Right cardiac atrium (tissue), 5 donors: ENCODE measurements around the gene HSPH1. TPM values are rescaled to one million over a fixed set of nuclear protein-coding genes. Genes with fewer than 3 reads are reported as not detected.
"Not testable (repeated sequence)": the region's sequence is repeated elsewhere in the genome, so short reads cannot be mapped to it uniquely, and the experiment has no call there.

Experiments used
- ATAC-seq, 2 donors: fragments of 200-7000 bp; cut with Tn5 transposase; one replicate each; pipeline versions ENCODE4 v1.8.0 to v1.9.1; 2020; ENCODE audit warnings: moderate library complexity in 2 of 2, mild to moderate bottlenecking in 1 of 2
- DNase-seq, 3 donors: peaks; one replicate each; pipeline ENCODE4 v3.0.0-alpha.2; 2020
- H3K27ac ChIP-seq: one replicate; pipeline ENCODE4 v1.5.1; 2013; ENCODE audit warnings: mild to moderate bottlenecking, low read length, control low read depth, moderate library complexity
- H3K27me3 ChIP-seq: one replicate; pipeline ENCODE4 v1.6.1; 2013; ENCODE audit not compliant: control insufficient read depth, insufficient read depth
- H3K4me1 ChIP-seq: one replicate; pipeline ENCODE4 v1.6.1; 2013; ENCODE audit warnings: low read length; ENCODE audit not compliant: control insufficient read depth, insufficient read depth
- H3K4me3 ChIP-seq: one replicate; pipeline ENCODE4 v1.5.1; 2013; ENCODE audit warnings: low read length, control low read depth
- H3K9me3 ChIP-seq: one replicate; pipeline ENCODE4 v1.6.1; 2013; ENCODE audit warnings: low read length; ENCODE audit not compliant: control insufficient read depth
- WGBS: extraction: QIAGEN DNeasy Blood & Tissue Kit; methylation state at CpG from one replicate; pipeline ENCODE4 v1.1.7; 2013; 5-methylcytosine and 5-hydroxymethylcytosine counted together
- intact Hi-C, 4 donors: fragments of 100-400 bp; cut with DNase I; formaldehyde crosslinking; loops; one replicate each; pipeline versions ENCODE4 v1.11.0 to v1.14.0; 2022 to 2023
- polyA plus RNA-seq: library from polyadenylated mRNA; stranded (reverse); fragments of 200-250 nt; gene quantifications from one replicate; pipeline ENCODE4 v1.2.3, GENCODE V29; 2013
- total RNA-seq, 4 donors: library from RNA; stranded (reverse); fragmentation: NEBNext Ultra II Directional; extraction: Animal tissue kit (Norgen Biotek cat#: 25700); gene quantifications; one replicate each; pipeline ENCODE4 v1.2.1, GENCODE V29; 2021
- donor health status: healthy with polysubstance abuse.
- donor health status: DM: no; HTN: yes; CAD: no.
- donor health status: DM: no; HTN: no; CAD: no.
- donor health status: DM: no; HTN: yes; CAD: no; lungs with severe emphysema.
- donor health status: DM: yes; HTN: yes; CAD: no.

The HSPH1 gene
- total and polyA plus RNA-seq, 5 donors = 42.1 to 108 (median 55.4) TPM

DNA sequence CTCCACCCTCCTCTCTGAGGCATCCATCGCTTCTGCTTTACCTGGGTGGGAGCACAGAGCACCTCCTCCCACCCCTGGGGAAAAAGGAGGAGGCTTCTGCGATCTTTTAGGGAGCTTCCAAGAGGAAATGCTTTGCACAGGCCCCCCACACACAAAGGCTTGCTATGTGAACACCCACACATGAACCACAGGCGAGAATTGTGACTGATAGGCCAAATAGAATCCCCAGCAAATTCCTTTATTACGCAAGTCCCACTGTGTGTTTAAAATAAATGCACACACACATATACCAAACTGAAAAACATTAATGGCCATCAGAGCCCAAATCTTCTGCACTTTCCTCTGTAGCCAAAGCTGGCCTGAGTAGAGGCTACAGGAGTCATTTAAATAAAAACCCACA is 50.6 kb downstream of the HSPH1 start:
- H3K9me3 ChIP-seq = no peaks in the 10 kb centered on the region
- DNase-seq (no peak), ATAC-seq (no peak)
- intact Hi-C loops = no loop called here
- no peak overlapping the region for H3K4me3 ChIP-seq
- H3K27me3 ChIP-seq = no peaks in the 10 kb centered on the region
- no peaks in the 10 kb centered on the region for H3K4me1 ChIP-seq
- no peak overlapping the region for H3K27ac ChIP-seq
- 81% methylated on average over 4 of the region's 4 CpGs for WGBS

DNA sequence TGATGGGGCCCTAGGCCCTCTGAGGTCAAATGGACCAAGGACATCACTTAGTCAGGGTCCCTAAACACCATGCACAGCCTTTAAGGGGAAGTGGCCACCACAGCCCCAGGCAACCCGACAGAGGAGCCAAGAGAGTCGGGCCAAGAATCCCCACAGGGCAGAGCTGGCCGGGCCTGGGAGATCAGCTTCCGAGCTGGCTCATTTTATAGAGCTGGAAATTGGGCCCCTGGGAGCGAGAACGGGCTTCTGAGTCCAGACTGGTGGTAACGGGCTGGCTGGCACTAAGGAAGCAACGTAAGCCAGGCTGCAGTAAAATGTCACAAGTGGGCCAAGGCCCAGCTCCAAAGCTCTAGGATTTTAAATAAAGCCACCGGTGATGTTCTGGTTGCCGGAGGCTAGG is 51.1 kb downstream of the HSPH1 start:
- no peak for DNase-seq
- Histone ChIP-seq H3K27me3 (no peaks in the 10 kb centered on the region), H3K9me3 (no peaks in the 10 kb centered on the region), H3K27ac (no peak overlapping the region), H3K4me1 (no peaks in the 10 kb centered on the region), H3K4me3 (no peak overlapping the region)
- intact Hi-C loops = no loop called here
- ATAC-seq = peak in 1 of 2 donors; percentile 25
- WGBS = 73% methylated on average over 10 of the region's 10 CpGs

DNA sequence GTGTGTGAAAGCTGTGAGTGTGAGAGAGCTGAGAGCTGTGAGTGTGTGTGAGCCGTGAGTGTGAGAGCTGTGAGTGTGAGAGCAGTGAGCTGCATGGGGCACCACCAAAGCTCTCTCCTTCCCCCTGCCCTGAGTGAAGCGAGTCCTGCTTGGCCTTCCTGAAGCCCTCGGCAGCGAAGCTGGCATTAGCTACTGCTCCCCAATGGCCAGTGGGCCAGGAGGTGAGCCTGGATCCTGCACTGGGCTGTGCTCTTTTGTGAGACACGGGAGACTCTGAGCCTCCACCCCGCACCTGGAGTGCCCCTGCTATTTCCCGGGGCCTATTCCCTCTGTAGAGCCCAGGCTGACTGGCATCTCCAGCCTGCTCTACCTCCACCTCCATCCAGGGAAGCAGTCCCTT is 51.5 kb downstream of the HSPH1 start:
- 90% methylated on average over 7 of the region's 7 CpGs for WGBS
- Histone ChIP-seq H3K9me3 (no peaks in the 10 kb centered on the region), H3K4me1 (no peaks in the 10 kb centered on the region), H3K4me3 (no peak overlapping the region), H3K27ac (no peak overlapping the region), H3K27me3 (no peaks in the 10 kb centered on the region)
- DNase-seq (no peak), ATAC-seq (peak in 1 of 2 donors; percentile 22)
- intact Hi-C loops = no loop called here

DNA sequence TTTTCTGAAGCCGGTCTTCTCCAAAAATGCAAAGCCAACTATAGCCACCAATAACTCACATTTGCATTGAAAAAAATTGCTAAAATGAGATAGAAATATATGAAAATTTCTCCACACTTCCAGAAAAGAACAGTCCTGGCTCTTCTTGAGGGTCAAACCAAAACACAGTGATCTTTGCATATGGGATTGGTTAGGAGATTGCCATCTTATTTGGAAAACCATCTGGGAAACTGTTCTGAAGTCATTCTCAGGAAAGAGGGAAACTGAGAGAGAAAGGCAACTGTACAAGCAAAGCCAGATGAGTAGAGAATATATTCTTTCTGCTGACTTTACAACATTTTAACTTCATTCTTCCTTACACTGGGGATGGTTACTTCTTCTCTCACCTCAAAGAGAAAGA is 54.6 kb downstream of the HSPH1 start:
- Histone ChIP-seq H3K27ac (no peak overlapping the region), H3K27me3 (no peaks in the 10 kb centered on the region), H3K4me3 (no peak overlapping the region), H3K4me1 (no peaks in the 10 kb centered on the region), H3K9me3 (no peaks in the 10 kb centered on the region)
- DNase-seq (no peak), ATAC-seq (no peak)
- 100% methylated on average over 1 of the region's 1 CpG for WGBS
- intact Hi-C loops = no loop called here

DNA sequence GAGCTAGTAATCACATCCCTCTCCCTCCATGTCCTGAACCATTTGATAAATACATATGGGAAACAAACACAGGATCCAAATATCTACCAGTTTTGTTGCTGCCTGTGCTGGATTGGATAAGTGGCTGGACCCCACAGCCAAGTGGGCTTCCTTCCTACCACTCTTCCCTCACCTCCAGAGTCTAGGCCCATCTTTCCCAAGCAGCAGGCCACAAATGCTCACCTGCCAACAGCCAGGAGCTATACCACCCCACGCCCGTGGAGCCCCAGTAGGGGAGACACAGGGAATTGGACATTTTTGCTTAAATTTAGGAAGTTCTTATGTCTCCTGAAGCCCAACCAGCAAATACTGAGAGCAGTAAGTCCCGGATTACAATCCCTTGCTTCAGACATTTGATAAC is 55.8 kb downstream of the HSPH1 start:
- no peaks in the 10 kb centered on the region for H3K9me3 ChIP-seq
- WGBS = 86% methylated on average over 3 of the region's 3 CpGs
- no peaks in the 10 kb centered on the region for H3K27me3 ChIP-seq
- no peak overlapping the region for H3K27ac ChIP-seq
- DNase-seq (no peak), ATAC-seq (no peak)
- intact Hi-C loops = no loop called here
- peaks cover 2% of the 10 kb centered on the region for H3K4me1 ChIP-seq
- H3K4me3 ChIP-seq = no peak overlapping the region

DNA sequence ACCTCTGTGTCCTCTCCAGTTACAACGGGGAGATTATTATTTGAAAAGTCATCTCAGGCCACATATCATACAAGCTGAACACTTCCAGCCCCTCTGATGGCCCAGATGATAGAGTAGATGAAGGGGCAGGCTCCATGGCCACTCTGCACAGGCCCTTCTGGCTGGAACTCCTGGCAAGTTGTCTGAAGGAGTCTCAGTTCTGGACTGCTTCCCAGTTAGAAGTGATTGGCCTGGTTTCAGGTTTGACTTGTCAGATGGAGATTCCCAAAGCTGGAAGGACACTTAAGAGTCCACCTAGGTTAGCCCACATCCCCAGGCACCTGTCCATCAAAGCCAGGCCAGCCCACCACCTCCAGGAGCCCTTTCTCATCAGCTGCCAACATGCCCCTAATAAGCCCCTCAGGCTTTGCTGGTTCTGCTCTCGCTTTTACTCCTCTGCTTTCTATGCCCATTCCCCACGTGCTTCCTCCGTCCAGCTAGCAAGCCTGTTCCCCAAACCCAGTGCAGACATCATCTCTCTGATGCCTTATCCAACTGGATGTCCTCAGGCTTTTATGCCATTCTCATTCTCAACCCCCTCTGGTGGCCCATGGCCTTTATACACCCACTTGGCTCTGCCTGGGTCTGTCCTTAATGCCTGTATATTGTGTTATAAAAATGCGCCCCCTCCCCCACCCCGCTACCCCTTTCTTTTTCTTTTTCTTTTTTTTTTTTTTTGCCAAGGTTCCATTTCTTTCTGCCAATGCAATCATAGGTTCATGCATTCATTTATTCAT is 56.5 kb downstream of the HSPH1 start:
- WGBS = 86% methylated on average over 6 of the region's 6 CpGs
- Histone ChIP-seq H3K9me3 (no peaks in the 10 kb centered on the region), H3K4me3 (no peak overlapping the region), H3K27me3 (no peaks in the 10 kb centered on the region), H3K27ac (no peak overlapping the region), H3K4me1 (peaks cover 2% of the 10 kb centered on the region)
- no peak for DNase-seq
- no peak for ATAC-seq
- intact Hi-C loops = no loop called here

DNA sequence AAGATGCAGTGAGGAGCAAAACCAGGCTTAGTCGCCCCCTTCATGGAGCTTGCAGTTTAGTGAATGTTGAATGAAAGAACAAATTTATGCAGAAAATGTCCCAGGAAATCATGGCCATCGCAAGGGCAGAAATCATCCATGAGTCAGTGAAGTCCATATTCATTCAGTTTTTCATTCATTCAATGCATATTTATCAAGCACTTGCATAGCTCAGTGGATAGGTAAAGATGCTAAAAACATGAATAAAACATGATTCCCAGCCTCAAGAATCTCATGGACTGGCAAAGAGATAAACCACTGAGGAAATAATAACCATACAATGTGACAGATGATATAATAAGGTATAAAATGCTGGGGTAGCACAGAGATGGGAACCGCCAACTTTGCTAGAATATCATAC is 58.8 kb downstream of the HSPH1 start:
- no peak overlapping the region for H3K27ac ChIP-seq
- no peaks in the 10 kb centered on the region for H3K27me3 ChIP-seq
- H3K9me3 ChIP-seq = no peaks in the 10 kb centered on the region
- intact Hi-C loops = no loop called here
- no peak overlapping the region for H3K4me3 ChIP-seq
- peaks cover 2% of the 10 kb centered on the region for H3K4me1 ChIP-seq
- DNase-seq (no peak), ATAC-seq (no peak)
- WGBS = 95% methylated on average over 3 of the region's 3 CpGs

DNA sequence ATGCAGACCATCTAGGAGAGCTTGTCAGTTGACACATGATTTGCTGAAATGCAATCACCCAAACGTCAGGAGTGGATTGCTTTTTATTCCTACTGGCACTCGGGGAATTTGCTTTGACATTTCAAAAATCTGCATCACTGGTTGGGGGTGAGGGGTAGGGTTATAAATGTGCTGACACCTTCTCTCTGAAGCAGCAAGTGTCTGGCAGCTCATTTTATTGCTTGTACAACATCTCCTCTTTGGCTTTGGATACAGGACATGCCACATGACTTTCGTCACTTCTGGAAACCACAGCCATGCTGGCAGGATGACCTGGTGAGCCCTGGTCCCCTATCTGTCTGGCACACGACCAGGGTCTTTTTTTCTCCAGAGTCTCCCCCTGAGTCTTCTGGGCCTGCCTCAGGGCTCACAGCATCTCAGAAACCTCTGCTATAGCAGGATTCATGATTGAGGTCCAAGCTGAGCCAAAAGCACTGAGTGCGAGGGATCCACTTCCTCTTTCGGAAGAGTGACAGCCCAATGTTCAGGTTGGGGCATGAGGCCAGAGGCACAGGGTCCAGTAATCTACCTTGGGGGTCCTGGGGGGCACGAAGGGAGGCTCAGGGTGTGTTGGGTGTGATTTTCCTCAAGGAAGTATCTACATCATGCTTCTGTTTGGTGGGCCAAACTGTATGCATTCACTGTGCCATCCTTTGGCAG is 60.1 kb downstream of the HSPH1 start:
- H3K4me3 ChIP-seq = no peak overlapping the region
- H3K27me3 ChIP-seq = no peaks in the 10 kb centered on the region
- no peak overlapping the region for H3K27ac ChIP-seq
- ATAC-seq = peak; percentile 72
- 38% methylated on average over 7 of the region's 7 CpGs for WGBS
- DNase-seq = no peak
- H3K9me3 ChIP-seq = no peaks in the 10 kb centered on the region
- intact Hi-C loops = no loop called here
- peaks cover 2% of the 10 kb centered on the region for H3K4me1 ChIP-seq

DNA sequence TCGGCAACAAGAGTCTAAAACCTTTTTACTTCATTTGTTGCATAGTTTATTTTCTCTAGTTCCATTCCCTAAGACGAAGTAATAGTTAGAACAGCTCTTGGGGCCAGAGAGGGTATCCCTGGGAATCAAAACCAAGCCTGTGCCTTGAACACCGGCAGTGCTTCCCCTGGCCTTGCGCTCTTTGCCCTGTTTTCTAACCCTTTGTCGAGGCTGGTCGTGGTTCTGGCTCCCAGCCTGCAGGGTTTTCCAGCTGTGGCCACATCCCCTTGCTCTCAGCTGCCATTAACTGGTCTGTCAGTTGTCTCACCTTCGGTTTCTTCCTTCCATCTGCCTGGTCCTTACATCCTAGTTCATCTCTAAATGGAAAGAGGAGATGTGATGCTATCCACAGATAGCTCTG is 61.0 kb downstream of the HSPH1 start:
- DNase-seq (no peak), ATAC-seq (no peak)
- peaks cover 2% of the 10 kb centered on the region for H3K4me1 ChIP-seq
- no peak overlapping the region for H3K27ac ChIP-seq
- H3K27me3 ChIP-seq = no peaks in the 10 kb centered on the region
- intact Hi-C loops = no loop called here
- no peaks in the 10 kb centered on the region for H3K9me3 ChIP-seq
- H3K4me3 ChIP-seq = no peak overlapping the region
- WGBS = 58% methylated on average over 7 of the region's 7 CpGs

DNA sequence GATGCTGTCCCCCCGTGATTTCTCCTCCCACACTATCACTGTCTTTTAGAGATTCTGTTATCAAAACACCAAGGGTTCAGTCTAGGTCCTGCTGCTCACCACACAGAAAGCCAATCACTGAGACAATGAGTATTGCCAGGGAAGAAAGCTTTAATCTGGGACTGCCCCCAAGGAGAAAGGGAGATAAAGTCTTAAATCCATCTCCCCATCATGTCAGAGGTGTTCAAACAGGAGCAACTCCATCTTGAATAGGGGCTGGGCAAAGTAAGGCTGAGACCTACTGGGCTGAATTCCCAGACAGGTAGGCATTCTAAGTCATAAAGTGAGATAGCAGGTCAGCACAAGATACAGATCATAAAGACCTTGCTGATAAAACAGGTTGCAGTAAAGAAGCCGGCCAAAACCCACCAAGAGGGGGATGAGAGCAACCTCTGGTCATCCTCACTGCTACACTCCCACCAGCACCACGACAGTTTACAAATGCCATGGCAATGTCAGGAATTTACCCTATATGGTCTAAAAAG is 63.7 kb downstream of the HSPH1 start:
- H3K27ac ChIP-seq, H3K4me3 ChIP-seq, H3K9me3 ChIP-seq, intact Hi-C loops, H3K27me3 ChIP-seq, ATAC-seq, H3K4me1 ChIP-seq, DNase-seq: not testable (repeated sequence)
- 40% methylated on average over 3 of the region's 3 CpGs for WGBS

DNA sequence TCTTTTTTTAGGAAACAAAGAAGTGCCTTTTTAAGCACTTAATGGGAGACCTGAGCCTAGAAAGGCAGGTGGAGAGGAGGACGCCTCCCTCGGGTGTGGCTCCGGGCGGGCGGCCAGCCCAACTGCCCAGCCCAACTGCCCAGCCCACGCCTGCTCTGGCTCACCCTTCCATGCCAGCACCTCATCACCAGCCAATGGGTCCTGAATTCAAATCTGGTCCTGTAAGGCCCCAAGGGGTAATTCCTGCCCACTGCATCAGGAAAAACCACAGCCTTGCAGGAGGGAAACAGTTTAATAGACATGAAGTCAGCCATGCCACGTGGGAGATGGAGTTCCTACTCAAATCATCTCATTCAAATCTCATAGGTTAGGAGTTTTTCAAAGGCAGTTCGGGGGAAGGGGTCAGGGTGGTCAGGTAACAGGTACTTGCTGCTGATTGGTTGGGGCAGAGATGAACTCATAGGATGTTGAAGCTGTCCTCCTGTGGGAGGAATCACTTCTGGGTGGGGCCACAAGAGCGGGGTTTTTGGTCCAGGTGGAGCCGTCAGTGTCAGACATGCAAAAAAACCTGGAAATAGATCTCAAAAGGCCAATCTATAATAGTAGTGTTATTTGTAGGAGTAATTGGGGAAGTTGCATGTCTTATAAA is 64.9 kb downstream of the HSPH1 start:
- no peaks in the 10 kb centered on the region for H3K27me3 ChIP-seq

More for the DNA sequence above, 64.9 kb downstream of the HSPH1 start:
- H3K9me3 ChIP-seq = no peaks in the 10 kb centered on the region
- H3K4me3 ChIP-seq = no peak overlapping the region
- intact Hi-C loops = no loop called here
- DNase-seq (no peak), ATAC-seq (no peak)
- WGBS = 80% methylated on average over 10 of the region's 10 CpGs
- H3K27ac ChIP-seq = no peak overlapping the region
- H3K4me1 ChIP-seq = peaks cover under 1% of the 10 kb centered on the region
